HepG2 (cell line): ENCODE measurements around the gene DDX24. TPM values are rescaled to one million over a fixed set of nuclear protein-coding genes. Genes with fewer than 3 reads are reported as not detected.

Experiments used
- ADNP ChIP-seq: sonication (generic); formaldehyde crosslinking; IDR thresholded peaks from 2 replicates; pipeline ENCODE4 v1.4.0; 2020; ENCODE audit warnings: missing genetic modification reagents
- ASH2L ChIP-seq: fragments of 300-600, 200-600 bp; sonication (generic); IDR thresholded peaks from 2 replicates; pipeline ENCODE4 v1.7.0; 2017; ENCODE audit warnings: low read depth, mild to moderate bottlenecking, moderate library complexity, mixed read lengths, low read length; ENCODE audit not compliant: insufficient read length
- ATRX ChIP-seq: sonication (generic); formaldehyde crosslinking; IDR thresholded peaks from 2 replicates; pipeline ENCODE4 v1.4.0; 2020; ENCODE audit warnings: missing genetic modification reagents, borderline replicate concordance
- NCOR1 ChIP-seq: fragments of 200-600 bp; sonication (generic); IDR thresholded peaks from 2 replicates; pipeline ENCODE4 v1.7.0; 2017; ENCODE audit warnings: antibody characterized with exemption, low read length, borderline replicate concordance
- SALL1 ChIP-seq: sonication (generic); formaldehyde crosslinking; IDR thresholded peaks from 2 replicates; pipeline ENCODE4 v1.8.0; 2022; ENCODE audit warnings: mild to moderate bottlenecking, missing genetic modification reagents
- SETDB1 ChIP-seq: sonication (generic); formaldehyde crosslinking; IDR thresholded peaks from 2 replicates; pipeline ENCODE4 v1.5.1; 2020; ENCODE audit warnings: missing genetic modification reagents, mild to moderate bottlenecking, borderline replicate concordance
- ZFX ChIP-seq: sonication (generic); formaldehyde crosslinking; IDR thresholded peaks from 2 replicates; pipeline ENCODE4 v1.4.0; 2020; ENCODE audit warnings: mild to moderate bottlenecking, low read depth, missing genetic modification reagents, moderate library complexity
- ZNF782 ChIP-seq: sonication (generic); formaldehyde crosslinking; IDR thresholded peaks from 2 replicates; pipeline ENCODE4 v1.4.0; 2020; ENCODE audit warnings: missing genetic modification reagents, mild to moderate bottlenecking, borderline replicate concordance
- polyA plus RNA-seq, 8 experiments: library from polyadenylated mRNA; depleted of rRNA in 3 of 8; stranded (reverse) in 7 of 8; unstranded in 1 of 8; fragments of >200 nt; fragmentation: Illumina TruSeq in 4 of 8; extraction: Trizol in 4 of 8; gene quantifications; 2 replicates each; pipeline versions ENCODE4 v1.2.1 to v1.2.3, GENCODE V29; 2011 to 2016; ENCODE audit warnings: low read depth in 4 of 8, missing spikeins in 1 of 8, mixed read lengths in 1 of 8; ENCODE audit not compliant: insufficient read depth in 1 of 8
- total RNA-seq, 5 experiments: library from RNA; depleted of rRNA; stranded (reverse); fragments of >200 nt; fragmentation: Illumina TruSeq; extraction: Trizol; gene quantifications; 2 replicates each; pipeline ENCODE4 v1.2.3, GENCODE V29; 2016; ENCODE audit warnings: low read depth in 1 of 5
- TF ChIP-seq, protein P1 (sequence below): sonication (generic); formaldehyde crosslinking; IDR thresholded peaks from 2 replicates; pipeline ENCODE4 v1.4.0; 2020; ENCODE audit warnings: mild to moderate bottlenecking, missing genetic modification reagents
- TF ChIP-seq, protein P2 (sequence below): sonication (generic); formaldehyde crosslinking; IDR thresholded peaks from 2 replicates; pipeline ENCODE4 v1.4.0; 2020; ENCODE audit warnings: missing genetic modification reagents
- TF ChIP-seq, protein P3 (sequence below): sonication (generic); formaldehyde crosslinking; IDR thresholded peaks from 2 replicates; pipeline ENCODE4 v1.8.1; 2023; ENCODE audit warnings: mild to moderate bottlenecking, missing genetic modification reagents
- TF ChIP-seq, protein P4 (sequence below): sonication (generic); formaldehyde crosslinking; IDR thresholded peaks from 2 replicates; pipeline ENCODE4 v1.4.0; 2020; ENCODE audit warnings: missing genetic modification reagents, borderline replicate concordance

The DDX24 gene
- total and polyA plus RNA-seq, 2 of the 13 experiments (the other 11 are each of a cell fraction or from before 2014, with no cell fraction given): 67.3 to 149 TPM

DNA sequence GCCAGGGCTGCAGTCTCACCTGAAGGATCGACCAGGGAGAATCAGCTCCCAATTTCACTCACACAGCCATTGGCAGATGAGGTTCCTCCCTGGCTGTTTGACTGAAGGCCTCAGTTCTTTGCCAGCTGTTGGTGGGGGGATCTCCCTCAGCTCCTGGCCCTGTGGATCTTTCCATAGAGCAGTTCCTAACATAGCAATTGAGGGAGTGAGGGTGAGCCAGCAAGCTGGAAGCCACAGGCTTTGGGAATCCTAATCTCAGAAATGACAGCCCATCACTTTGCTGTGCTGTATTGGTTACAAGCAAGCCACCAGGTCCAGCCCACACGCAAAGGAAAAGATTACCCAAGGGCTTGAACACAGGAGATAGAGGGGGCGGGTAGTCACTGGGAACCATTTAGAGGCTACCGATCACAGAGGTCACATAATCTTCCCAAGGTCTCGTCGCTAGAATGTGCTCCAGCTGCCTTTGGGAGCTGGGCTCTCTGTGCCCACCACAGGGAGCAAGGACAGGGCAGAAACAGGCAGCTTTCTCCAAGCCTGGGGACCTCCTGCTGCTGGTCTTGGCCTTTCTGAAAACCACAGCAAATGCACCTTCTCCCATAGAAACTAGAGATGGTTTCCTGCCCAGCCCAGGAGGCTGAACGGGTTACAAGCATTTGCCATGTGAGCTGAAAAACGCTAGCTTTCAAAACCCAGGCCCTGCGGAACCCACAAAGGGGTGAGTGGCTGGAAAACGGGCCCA is 59.4 kb downstream of the DDX24 start (continued):
- TF ChIP-seq, protein P1, sequence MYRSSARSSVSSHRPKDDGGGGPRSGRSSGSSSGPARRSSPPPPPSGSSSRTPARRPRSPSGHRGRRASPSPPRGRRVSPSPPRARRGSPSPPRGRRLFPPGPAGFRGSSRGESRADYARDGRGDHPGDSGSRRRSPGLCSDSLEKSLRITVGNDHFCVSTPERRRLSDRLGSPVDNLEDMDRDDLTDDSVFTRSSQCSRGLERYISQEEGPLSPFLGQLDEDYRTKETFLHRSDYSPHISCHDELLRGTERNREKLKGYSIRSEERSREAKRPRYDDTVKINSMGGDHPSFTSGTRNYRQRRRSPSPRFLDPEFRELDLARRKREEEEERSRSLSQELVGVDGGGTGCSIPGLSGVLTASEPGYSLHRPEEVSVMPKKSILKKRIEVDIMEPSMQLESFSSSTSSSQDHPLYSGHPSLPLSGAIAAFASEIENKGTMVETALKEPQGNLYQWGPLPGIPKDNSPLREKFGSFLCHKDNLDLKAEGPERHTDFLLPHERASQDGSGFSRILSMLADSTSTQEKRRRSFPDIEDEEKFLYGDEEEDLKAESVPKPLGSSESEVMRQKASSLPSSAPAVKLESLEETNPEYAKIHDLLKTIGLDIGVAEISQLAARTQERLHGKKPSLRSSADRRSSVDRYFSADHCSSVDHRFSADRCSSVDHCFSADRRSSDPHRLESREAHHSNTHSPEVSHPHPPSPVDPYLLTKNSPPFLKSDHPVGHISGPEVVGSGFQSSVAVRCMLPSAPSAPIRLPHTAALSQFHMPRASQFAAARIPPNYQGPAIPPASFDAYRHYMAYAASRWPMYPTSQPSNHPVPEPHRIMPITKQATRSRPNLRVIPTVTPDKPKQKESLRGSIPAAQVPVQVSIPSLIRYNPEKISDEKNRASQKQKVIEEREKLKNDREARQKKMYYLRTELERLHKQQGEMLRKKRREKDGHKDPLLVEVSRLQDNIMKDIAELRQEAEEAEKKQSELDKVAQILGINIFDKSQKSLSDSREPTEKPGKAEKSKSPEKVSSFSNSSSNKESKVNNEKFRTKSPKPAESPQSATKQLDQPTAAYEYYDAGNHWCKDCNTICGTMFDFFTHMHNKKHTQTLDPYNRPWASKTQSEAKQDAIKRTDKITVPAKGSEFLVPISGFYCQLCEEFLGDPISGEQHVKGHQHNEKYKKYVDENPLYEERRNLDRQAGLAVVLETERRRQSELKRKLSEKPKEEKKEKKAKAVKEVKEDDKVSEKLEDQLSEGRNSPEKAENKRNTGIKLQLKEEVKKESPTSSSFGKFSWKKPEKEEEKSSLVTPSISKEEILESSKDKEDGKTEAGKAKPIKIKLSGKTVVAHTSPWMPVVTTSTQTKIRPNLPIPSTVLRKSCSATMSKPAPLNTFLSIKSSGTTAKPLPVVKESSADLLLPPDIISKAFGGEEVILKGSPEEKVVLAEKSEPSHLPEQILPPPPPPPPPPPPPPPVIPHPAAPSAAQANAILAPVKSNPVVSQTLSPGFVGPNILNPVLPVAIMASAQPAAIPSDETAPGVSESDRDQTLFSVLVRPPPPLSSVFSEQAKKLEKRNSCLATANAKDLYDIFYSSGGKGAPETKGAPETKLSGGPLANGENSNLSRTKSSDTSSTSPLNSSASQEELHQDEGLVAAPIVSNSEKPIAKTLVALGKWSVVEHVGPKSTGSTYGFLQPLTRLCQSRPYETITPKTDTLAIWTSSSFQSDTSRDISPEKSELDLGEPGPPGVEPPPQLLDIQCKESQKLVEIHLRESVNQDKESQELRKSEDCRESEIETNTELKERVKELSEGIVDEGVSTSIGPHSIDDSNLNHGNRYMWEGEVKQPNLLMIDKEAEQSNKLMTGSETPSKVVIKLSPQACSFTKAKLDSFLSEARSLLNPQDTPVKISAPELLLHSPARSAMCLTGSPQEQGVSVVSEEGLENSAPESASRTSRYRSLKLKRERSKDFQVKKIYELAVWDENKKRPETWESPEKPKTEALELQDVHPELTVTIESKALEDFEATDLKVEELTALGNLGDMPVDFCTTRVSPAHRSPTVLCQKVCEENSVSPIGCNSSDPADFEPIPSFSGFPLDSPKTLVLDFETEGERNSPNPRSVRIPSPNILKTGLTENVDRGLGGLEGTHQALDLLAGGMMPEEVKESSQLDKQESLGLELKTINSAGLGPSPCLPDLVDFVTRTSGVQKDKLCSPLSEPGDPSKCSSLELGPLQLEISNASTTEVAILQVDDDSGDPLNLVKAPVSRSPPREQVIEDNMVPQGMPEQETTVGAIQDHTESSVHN (CRISPR knock-in tag): peak; percentile 74; the same call in 1 of the 2 replicates
- TF ChIP-seq, protein P2, sequence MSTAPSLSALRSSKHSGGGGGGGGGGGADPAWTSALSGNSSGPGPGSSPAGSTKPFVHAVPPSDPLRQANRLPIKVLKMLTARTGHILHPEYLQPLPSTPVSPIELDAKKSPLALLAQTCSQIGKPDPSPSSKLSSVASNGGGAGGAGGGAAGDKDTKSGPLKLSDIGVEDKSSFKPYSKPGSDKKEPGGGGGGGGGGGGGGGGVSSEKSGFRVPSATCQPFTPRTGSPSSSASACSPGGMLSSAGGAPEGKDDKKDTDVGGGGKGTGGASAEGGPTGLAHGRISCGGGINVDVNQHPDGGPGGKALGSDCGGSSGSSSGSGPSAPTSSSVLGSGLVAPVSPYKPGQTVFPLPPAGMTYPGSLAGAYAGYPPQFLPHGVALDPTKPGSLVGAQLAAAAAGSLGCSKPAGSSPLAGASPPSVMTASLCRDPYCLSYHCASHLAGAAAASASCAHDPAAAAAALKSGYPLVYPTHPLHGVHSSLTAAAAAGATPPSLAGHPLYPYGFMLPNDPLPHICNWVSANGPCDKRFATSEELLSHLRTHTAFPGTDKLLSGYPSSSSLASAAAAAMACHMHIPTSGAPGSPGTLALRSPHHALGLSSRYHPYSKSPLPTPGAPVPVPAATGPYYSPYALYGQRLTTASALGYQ (CRISPR knock-in tag): no peak
- TF ChIP-seq ASH2L: no peak
- TF ChIP-seq NCOR1: no peak
- TF ChIP-seq SETDB1: no peak
- peak; percentile 49; the same call in 1 of the 2 replicates for TF ChIP-seq ZNF782 (CRISPR knock-in tag)
- TF ChIP-seq, protein P3, sequence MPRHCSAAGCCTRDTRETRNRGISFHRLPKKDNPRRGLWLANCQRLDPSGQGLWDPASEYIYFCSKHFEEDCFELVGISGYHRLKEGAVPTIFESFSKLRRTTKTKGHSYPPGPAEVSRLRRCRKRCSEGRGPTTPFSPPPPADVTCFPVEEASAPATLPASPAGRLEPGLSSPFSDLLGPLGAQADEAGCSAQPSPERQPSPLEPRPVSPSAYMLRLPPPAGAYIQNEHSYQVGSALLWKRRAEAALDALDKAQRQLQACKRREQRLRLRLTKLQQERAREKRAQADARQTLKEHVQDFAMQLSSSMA: no peak
- TF ChIP-seq ZFX (CRISPR knock-in tag): peak; percentile 49; the same call in 1 of the 2 replicates
- TF ChIP-seq, protein P4, sequence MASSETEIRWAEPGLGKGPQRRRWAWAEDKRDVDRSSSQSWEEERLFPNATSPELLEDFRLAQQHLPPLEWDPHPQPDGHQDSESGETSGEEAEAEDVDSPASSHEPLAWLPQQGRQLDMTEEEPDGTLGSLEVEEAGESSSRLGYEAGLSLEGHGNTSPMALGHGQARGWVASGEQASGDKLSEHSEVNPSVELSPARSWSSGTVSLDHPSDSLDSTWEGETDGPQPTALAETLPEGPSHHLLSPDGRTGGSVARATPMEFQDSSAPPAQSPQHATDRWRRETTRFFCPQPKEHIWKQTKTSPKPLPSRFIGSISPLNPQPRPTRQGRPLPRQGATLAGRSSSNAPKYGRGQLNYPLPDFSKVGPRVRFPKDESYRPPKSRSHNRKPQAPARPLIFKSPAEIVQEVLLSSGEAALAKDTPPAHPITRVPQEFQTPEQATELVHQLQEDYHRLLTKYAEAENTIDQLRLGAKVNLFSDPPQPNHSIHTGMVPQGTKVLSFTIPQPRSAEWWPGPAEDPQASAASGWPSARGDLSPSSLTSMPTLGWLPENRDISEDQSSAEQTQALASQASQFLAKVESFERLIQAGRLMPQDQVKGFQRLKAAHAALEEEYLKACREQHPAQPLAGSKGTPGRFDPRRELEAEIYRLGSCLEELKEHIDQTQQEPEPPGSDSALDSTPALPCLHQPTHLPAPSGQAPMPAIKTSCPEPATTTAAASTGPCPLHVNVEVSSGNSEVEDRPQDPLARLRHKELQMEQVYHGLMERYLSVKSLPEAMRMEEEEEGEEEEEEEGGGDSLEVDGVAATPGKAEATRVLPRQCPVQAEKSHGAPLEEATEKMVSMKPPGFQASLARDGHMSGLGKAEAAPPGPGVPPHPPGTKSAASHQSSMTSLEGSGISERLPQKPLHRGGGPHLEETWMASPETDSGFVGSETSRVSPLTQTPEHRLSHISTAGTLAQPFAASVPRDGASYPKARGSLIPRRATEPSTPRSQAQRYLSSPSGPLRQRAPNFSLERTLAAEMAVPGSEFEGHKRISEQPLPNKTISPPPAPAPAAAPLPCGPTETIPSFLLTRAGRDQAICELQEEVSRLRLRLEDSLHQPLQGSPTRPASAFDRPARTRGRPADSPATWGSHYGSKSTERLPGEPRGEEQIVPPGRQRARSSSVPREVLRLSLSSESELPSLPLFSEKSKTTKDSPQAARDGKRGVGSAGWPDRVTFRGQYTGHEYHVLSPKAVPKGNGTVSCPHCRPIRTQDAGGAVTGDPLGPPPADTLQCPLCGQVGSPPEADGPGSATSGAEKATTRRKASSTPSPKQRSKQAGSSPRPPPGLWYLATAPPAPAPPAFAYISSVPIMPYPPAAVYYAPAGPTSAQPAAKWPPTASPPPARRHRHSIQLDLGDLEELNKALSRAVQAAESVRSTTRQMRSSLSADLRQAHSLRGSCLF: no peak
- TF ChIP-seq SALL1: peak; percentile 37; the same call in 1 of the 2 replicates
- TF ChIP-seq ATRX (CRISPR knock-in tag): no peak
- no peak for TF ChIP-seq ADNP (CRISPR knock-in tag)
